Muscle of leg (tissue), 11 donors: ENCODE data around the gene RAMP1. TPM values are rescaled to one million over a fixed set of nuclear protein-coding genes. Genes with fewer than 3 reads are reported as not detected.
A peak's percentile ranks its signal among the peaks of the same experiment; 100 is the strongest.

Source experiments
- DNase-seq: peaks from one replicate; pipeline ENCODE4 v3.0.0; 2013
- H3K27ac ChIP-seq: one replicate; pipeline ENCODE4 v1.5.1; 2013; ENCODE audit warnings: mild to moderate bottlenecking, low read length, control low read depth
- H3K27me3 ChIP-seq: one replicate; pipeline ENCODE4 v1.6.1; 2013; ENCODE audit warnings: low read length; ENCODE audit not compliant: control insufficient read depth, insufficient read depth
- H3K36me3 ChIP-seq: one replicate; pipeline ENCODE4 v1.6.1; 2013; ENCODE audit warnings: low read length; ENCODE audit not compliant: control insufficient read depth, insufficient read depth
- H3K4me1 ChIP-seq: one replicate; pipeline ENCODE4 v1.6.1; 2013; ENCODE audit warnings: low read length; ENCODE audit not compliant: control insufficient read depth, insufficient read depth
- H3K4me3 ChIP-seq: one replicate; pipeline ENCODE4 v1.5.1; 2013; ENCODE audit warnings: low read length, control low read depth
- H3K9me3 ChIP-seq: replicated peaks from 2 replicates; pipeline ENCODE4 v1.6.1; 2013; ENCODE audit warnings: low read depth, low read length; ENCODE audit not compliant: control insufficient read depth
- WGBS: methylation state at CpG from one replicate; pipeline ENCODE4 v1.1.5; 2013; ENCODE audit warnings: missing lambda C conversion rate; ENCODE audit not compliant: insufficient coverage; 5-methylcytosine and 5-hydroxymethylcytosine counted together
- polyA plus RNA-seq, 8 donors: library from polyadenylated mRNA; unstranded; fragments of 120-200 nt; gene quantifications; one replicate each; pipeline versions ENCODE4 v1.2.1 to v1.2.3, GENCODE V29; 2013; ENCODE audit warnings: inconsistent platforms in 1 of 8, low replicate concordance in 1 of 8; ENCODE audit not compliant: insufficient read length in 8 of 8, insufficient read depth in 1 of 8
- total RNA-seq: library from RNA; stranded (reverse); fragments of 120-200 nt; gene quantifications from one replicate; pipeline ENCODE4 v1.2.4, GENCODE V29; 2013

Gene RAMP1
- total and polyA plus RNA-seq, 9 donors: 25.7 to 62.6 (median 41.9) TPM

- Histone ChIP-seq H3K4me3 (no peak overlapping the region), H3K4me1 (peaks cover 39% of the 10 kb centered on the region), H3K9me3 (peaks cover 3% of the 10 kb centered on the region), H3K27me3 (no peaks in the 10 kb centered on the region), H3K36me3 (no peaks in the 10 kb centered on the region), H3K27ac (no peak overlapping the region)
- DNase-seq: no peak
- WGBS: 70% methylated on average over 11 of the region's 22 CpGs
Observed at GRCh38 chr2:237901932-237902850, 42.8 kb downstream of the RAMP1 start.

- H3K4me1 ChIP-seq: peaks cover 22% of the 10 kb centered on the region
- 57% methylated on average over 10 of the region's 15 CpGs for WGBS
- no peaks in the 10 kb centered on the region for H3K27me3 ChIP-seq
- peaks cover 10% of the 10 kb centered on the region for H3K9me3 ChIP-seq
- H3K27ac ChIP-seq: peak overlapping the region; percentile 90
- no peak overlapping the region for H3K4me3 ChIP-seq
- H3K36me3 ChIP-seq: no peaks in the 10 kb centered on the region
- DNase-seq: peak; percentile 71
Observed at GRCh38 chr2:237904831-237905599, 45.6 kb downstream of the RAMP1 start.

GRCh38 chr2:237907144-237907543, 47.7 kb downstream of the RAMP1 start:
- peaks cover 10% of the 10 kb centered on the region for H3K9me3 ChIP-seq

GRCh38 chr2:237909075-237909695, 49.8 kb downstream of the RAMP1 start:
- no peaks in the 10 kb centered on the region for H3K27me3 ChIP-seq
- H3K36me3 ChIP-seq: no peaks in the 10 kb centered on the region
- H3K27ac ChIP-seq: no peak overlapping the region
- peaks cover 10% of the 10 kb centered on the region for H3K9me3 ChIP-seq
- peaks cover 18% of the 10 kb centered on the region for H3K4me1 ChIP-seq
- no peak for DNase-seq
- H3K4me3 ChIP-seq: no peak overlapping the region
- WGBS: 91% methylated on average over 13 of the region's 13 CpGs

More at GRCh38 chr2:237907144-237907543, 47.7 kb downstream of the RAMP1 start:
- Histone ChIP-seq H3K4me3 (no peak overlapping the region), H3K27me3 (no peaks in the 10 kb centered on the region), H3K27ac (no peak overlapping the region), H3K4me1 (peaks cover 18% of the 10 kb centered on the region), H3K36me3 (no peaks in the 10 kb centered on the region)
- no CpG with 5 or more reads among the region's 1 CpG for WGBS
- DNase-seq: no peak

- H3K4me1 ChIP-seq: peaks cover 12% of the 10 kb centered on the region
- no peak for DNase-seq
- no peaks in the 10 kb centered on the region for H3K36me3 ChIP-seq
- H3K27me3 ChIP-seq: no peaks in the 10 kb centered on the region
- no peak overlapping the region for H3K27ac ChIP-seq
- 90% methylated on average over 13 of the region's 14 CpGs for WGBS
- peaks cover 10% of the 10 kb centered on the region for H3K9me3 ChIP-seq
- no peak overlapping the region for H3K4me3 ChIP-seq
Observed at GRCh38 chr2:237909801-237910475, 50.5 kb downstream of the RAMP1 start.

- Histone ChIP-seq H3K27ac (no peak overlapping the region), H3K36me3 (no peaks in the 10 kb centered on the region), H3K4me3 (no peak overlapping the region), H3K27me3 (no peaks in the 10 kb centered on the region), H3K9me3 (peaks cover 10% of the 10 kb centered on the region), H3K4me1 (peaks cover 6% of the 10 kb centered on the region)
- WGBS: 94% methylated on average over 12 of the region's 12 CpGs
- no peak for DNase-seq
Observed at GRCh38 chr2:237910576-237911362, 51.3 kb downstream of the RAMP1 start.

GRCh38 chr2:237911363-237912017, 52.1 kb downstream of the RAMP1 start:
- Histone ChIP-seq H3K4me3 (no peak overlapping the region), H3K27me3 (no peaks in the 10 kb centered on the region), H3K9me3 (peaks cover 10% of the 10 kb centered on the region), H3K36me3 (no peaks in the 10 kb centered on the region), H3K4me1 (no peaks in the 10 kb centered on the region), H3K27ac (no peak overlapping the region)
- WGBS: 90% methylated on average over 24 of the region's 28 CpGs
- no peak for DNase-seq

GRCh38 chr2:237912271-237913192, 53.1 kb downstream of the RAMP1 start:
- H3K4me1 ChIP-seq: no peaks in the 10 kb centered on the region

More at GRCh38 chr2:237912271-237913192, 53.1 kb downstream of the RAMP1 start:
- Histone ChIP-seq H3K27me3 (no peaks in the 10 kb centered on the region), H3K4me3 (no peak overlapping the region), H3K27ac (no peak overlapping the region), H3K36me3 (no peaks in the 10 kb centered on the region), H3K9me3 (peaks cover 5% of the 10 kb centered on the region)
- no peak for DNase-seq
- 82% methylated on average over 28 of the region's 28 CpGs for WGBS
